GM13977 (cell line): ENCODE data around the gene HNRNPA3.

ENCODE experiments used
- DNase-seq: peaks from one replicate; pipeline ENCODE4 v3.0.0; 2012; ENCODE audit warnings: low spot score
- CTCF ChIP-seq: IDR thresholded peaks from 2 replicates; pipeline ENCODE4 v1.5.1; 2012; ENCODE audit warnings: mild to moderate bottlenecking, control low read depth; ENCODE audit not compliant: insufficient read depth; ENCODE audit errors: extremely low read depth, missing control alignments
- in situ Hi-C: fragments of 300-500 bp; cut with MboI; formaldehyde crosslinking; loops from one replicate; pipeline ENCODE4 v1.12.0; 2022; ENCODE audit warnings: low sequenced_read_pairs, low pct_unique_long_range_greater_than_20kb, mixed read lengths, inconsistent platforms; ENCODE audit not compliant: unreplicated experiment

The HNRNPA3 gene

GRCh38 chr2:177271981-177272666 is 59.5 kb downstream of the HNRNPA3 start:
- TF ChIP-seq CTCF: no peak
- in situ Hi-C loops: no loop called here
- DNase-seq: no peak

- no peak for TF ChIP-seq CTCF
- in situ Hi-C loops: no loop called here
- no peak for DNase-seq
These were observed 60.2 kb downstream of the HNRNPA3 start for GRCh38 chr2:177272765-177273164.

GRCh38 chr2:177273408-177273807 is 60.8 kb downstream of the HNRNPA3 start:
- TF ChIP-seq CTCF: no peak
- DNase-seq: no peak

More at GRCh38 chr2:177273408-177273807, 60.8 kb downstream of the HNRNPA3 start:
- in situ Hi-C loops: no loop called here
